Common myeloid progenitor, CD34-positive (primary cell): Measurements from ENCODE around the gene GRIFIN.
A peak's percentile ranks its signal among the peaks of the same experiment; 100 is the strongest.

ENCODE experiments used
- CTCF ChIA-PET: fragments of 350-600 bp; sonication (Branson Sonifier 250); formaldehyde crosslinking; loops from one replicate; lab custom pipeline; 2021; ENCODE audit warnings: antibody characterized with exemption; lab: Charles Lee
- POLR2A ChIA-PET: fragments of 350-600 bp; sonication (Branson Sonifier 250); formaldehyde crosslinking; loops from one replicate; lab custom pipeline; 2021; ENCODE audit warnings: antibody characterized with exemption; lab: Charles Lee
- DNase-seq, 3 donors: peaks; one replicate each; pipeline versions ENCODE4 v3.0.0 to v3.0.0-alpha.2; 2013
- H3K27ac ChIP-seq, 2 experiments: 1 replicate in 1 of 2; 2 replicates in 1 of 2; pipeline ENCODE4 v1.7.0; 2013; ENCODE audit warnings: inconsistent platforms in 2 of 2, low read length in 2 of 2, mild to moderate bottlenecking in 2 of 2, low read depth in 1 of 2, moderate library complexity in 1 of 2; ENCODE audit not compliant: severe bottlenecking in 2 of 2, insufficient read depth in 1 of 2, poor library complexity in 1 of 2
- H3K27me3 ChIP-seq, 5 experiments: replicated peaks in 2 of 5; 1 replicate in 3 of 5; 2 replicates in 2 of 5; pipeline versions ENCODE4 v1.6.1 to v1.7.0; 2013; ENCODE audit warnings: low read length in 4 of 5, mild to moderate bottlenecking in 2 of 5, moderate library complexity in 2 of 5, inconsistent platforms in 1 of 5; ENCODE audit not compliant: insufficient read depth in 5 of 5, control insufficient read depth in 4 of 5
- H3K36me3 ChIP-seq, 4 experiments: 1 replicate in 2 of 4; 2 replicates in 2 of 4; pipeline versions ENCODE4 v1.6.1 to v1.7.0; 2013; ENCODE audit warnings: low read length in 3 of 4, control low read depth in 1 of 4, mild to moderate bottlenecking in 1 of 4; ENCODE audit not compliant: control insufficient read depth in 4 of 4, insufficient read depth in 4 of 4
- H3K4me1 ChIP-seq, 4 experiments: 1 replicate in 3 of 4; 2 replicates in 1 of 4; pipeline versions ENCODE4 v1.6.1 to v1.7.1; 2013; ENCODE audit warnings: low read length in 3 of 4, mild to moderate bottlenecking in 3 of 4, control low read depth in 1 of 4, inconsistent platforms in 1 of 4, moderate library complexity in 1 of 4; ENCODE audit not compliant: control insufficient read depth in 4 of 4, insufficient read depth in 4 of 4; ENCODE audit errors: control extremely low read depth in 1 of 4
- H3K4me3 ChIP-seq, 7 experiments: 1 replicate in 4 of 7; 2 replicates in 3 of 7; pipeline versions ENCODE4 v1.5.1 to v1.7.0; 2013; ENCODE audit warnings: mild to moderate bottlenecking in 7 of 7, low read length in 6 of 7, moderate library complexity in 6 of 7, inconsistent platforms in 2 of 7, low read depth in 2 of 7, control low read depth in 1 of 7; ENCODE audit not compliant: insufficient read depth in 4 of 7, control insufficient read depth in 1 of 7; ENCODE audit errors: extremely low read depth in 1 of 7
- H3K9me3 ChIP-seq, 5 experiments: 1 replicate in 4 of 5; 2 replicates in 1 of 5; pipeline versions ENCODE4 v1.6.1 to v1.7.1; 2013; ENCODE audit warnings: low read length in 4 of 5, mild to moderate bottlenecking in 2 of 5, inconsistent platforms in 1 of 5, low read depth in 1 of 5, moderate library complexity in 1 of 5; ENCODE audit not compliant: control insufficient read depth in 4 of 5, insufficient read depth in 2 of 5; ENCODE audit errors: control extremely low read depth in 1 of 5
- WGBS: methylation state at CpG from one replicate; pipeline ENCODE4 v1.1.5; 2013; ENCODE audit not compliant: insufficient coverage; 5-methylcytosine and 5-hydroxymethylcytosine counted together

Gene GRIFIN

GRCh38 chr7:2508327-2509215 is 32.4 kb upstream of the GRIFIN start:
- H3K27me3 ChIP-seq = no peaks in the 10 kb centered on the region
- H3K4me1 ChIP-seq = peaks cover 3 to 71% (median 63%) of the 10 kb centered on the region in 4 experiments
- no peaks in the 10 kb centered on the region for H3K36me3 ChIP-seq
- H3K9me3 ChIP-seq = no peaks in the 10 kb centered on the region
- WGBS = 8% methylated on average over 37 of the region's 43 CpGs
- CTCF ChIA-PET = interaction anchor here (1.0 to 1.6 kb wide), 5 partner anchors 10 to 56 kb away, joined by 3 to 10 read pairs (median 5); no protein-coding TSS in a partner anchor
- peak; percentile 73 to 94 (median 89) for DNase-seq
- H3K27ac ChIP-seq = no peak overlapping the region
- H3K4me3 ChIP-seq = peak overlapping the region in 3 of 7 experiments; percentile 27 to 49 (median 39)
- POLR2A ChIA-PET = interaction anchor here (1.0 to 1.8 kb wide), 4 partner anchors 10 to 31 kb away, joined by 3 to 10 read pairs (median 6); partner anchors contain the start of gene LFNG

- H3K36me3 ChIP-seq = no peaks in the 10 kb centered on the region
- ChIA-PET POLR2A (interaction anchor here (1.0 to 1.8 kb wide), 4 partner anchors 9 to 30 kb away, joined by 3 to 10 read pairs (median 6); partner anchors contain the start of gene LFNG), CTCF (interaction anchor here (1.2 to 1.6 kb wide), 3 partner anchors 10 to 28 kb away, joined by 3 to 10 read pairs (median 5); no protein-coding TSS in a partner anchor)
- H3K9me3 ChIP-seq = no peaks in the 10 kb centered on the region
- H3K27me3 ChIP-seq = no peaks in the 10 kb centered on the region
- no peak for DNase-seq
- H3K4me3 ChIP-seq = peak overlapping the region in 2 of 7 experiments; percentile 27 to 49
- H3K4me1 ChIP-seq = peaks cover 3 to 72% (median 68%) of the 10 kb centered on the region in 4 experiments
- H3K27ac ChIP-seq = no peak overlapping the region
- 62% methylated on average over 6 of the region's 6 CpGs for WGBS
These were observed 31.7 kb upstream of the GRIFIN start for GRCh38 chr7:2507917-2508306.

- no peaks in the 10 kb centered on the region for H3K36me3 ChIP-seq
- H3K27ac ChIP-seq = no peak overlapping the region
- peaks cover 3 to 71% (median 62%) of the 10 kb centered on the region in 4 experiments for H3K4me1 ChIP-seq
- POLR2A ChIA-PET = interaction anchor here (0.7 to 1.8 kb wide), 2 partner anchors 9 kb away, joined by 4 to 10 read pairs; no protein-coding TSS in a partner anchor
- peak overlapping the region in 1 of 7 experiments; percentile 49 for H3K4me3 ChIP-seq
- CTCF ChIA-PET = interaction anchor here (1.2 to 1.6 kb wide), 3 partner anchors 9 to 28 kb away, joined by 3 to 10 read pairs (median 5); no protein-coding TSS in a partner anchor
- 97% methylated on average over 22 of the region's 26 CpGs for WGBS
- H3K27me3 ChIP-seq = no peaks in the 10 kb centered on the region
- no peaks in the 10 kb centered on the region for H3K9me3 ChIP-seq
- no peak for DNase-seq
These were observed 31.2 kb upstream of the GRIFIN start for GRCh38 chr7:2507208-2507916.

- H3K36me3 ChIP-seq = no peaks in the 10 kb centered on the region
- H3K4me1 ChIP-seq = peaks cover 0 to 51% (median 43%) of the 10 kb centered on the region in 4 experiments
- H3K27me3 ChIP-seq = no peaks in the 10 kb centered on the region
- WGBS = 96% methylated on average over 14 of the region's 14 CpGs
- DNase-seq = no peak
- no peaks in the 10 kb centered on the region for H3K9me3 ChIP-seq
- ChIA-PET CTCF (no interaction called here), POLR2A (no interaction called here)
- H3K4me3 ChIP-seq = no peak overlapping the region
- H3K27ac ChIP-seq = no peak overlapping the region
These were observed 29.2 kb upstream of the GRIFIN start for GRCh38 chr7:2505401-2505800.

- Histone ChIP-seq H3K4me1 (peaks cover 0 to 46% (median 39%) of the 10 kb centered on the region in 4 experiments), H3K36me3 (no peaks in the 10 kb centered on the region), H3K27me3 (no peaks in the 10 kb centered on the region), H3K4me3 (no peak overlapping the region), H3K27ac (no peak overlapping the region), H3K9me3 (no peaks in the 10 kb centered on the region)
- 95% methylated on average over 12 of the region's 19 CpGs for WGBS
- no peak for DNase-seq
- ChIA-PET POLR2A (no interaction called here), CTCF (interaction anchor here (1.8 to 2.7 kb wide), 2 partner anchors 24 to 54 kb away, joined by 3 to 9 read pairs; no protein-coding TSS in a partner anchor)
These were observed 28.7 kb upstream of the GRIFIN start for GRCh38 chr7:2504889-2505375.

GRCh38 chr7:2504128-2504888 is 28.1 kb upstream of the GRIFIN start:
- Histone ChIP-seq H3K27me3 (no peaks in the 10 kb centered on the region), H3K4me1 (peaks cover 0 to 40% (median 33%) of the 10 kb centered on the region in 4 experiments), H3K27ac (no peak overlapping the region), H3K4me3 (no peak overlapping the region), H3K36me3 (no peaks in the 10 kb centered on the region), H3K9me3 (no peaks in the 10 kb centered on the region)
- CTCF ChIA-PET = interaction anchor here (1.8 to 2.7 kb wide), 2 partner anchors 25 to 53 kb away, joined by 3 to 9 read pairs; no protein-coding TSS in a partner anchor
- 94% methylated on average over 11 of the region's 21 CpGs for WGBS
- POLR2A ChIA-PET = no interaction called here
- no peak for DNase-seq
